H9 (cell line): ENCODE data around the gene SGTA. TPM values are rescaled to one million over a fixed set of nuclear protein-coding genes. Genes with fewer than 3 reads are reported as not detected.

Source experiments
- DNase-seq: peaks from one replicate; pipeline ENCODE4 v3.0.0-alpha.2; 2017
- H2AFZ ChIP-seq: one replicate; pipeline ENCODE4 v1.6.1; 2013; ENCODE audit warnings: mild to moderate bottlenecking, low read length, control low read depth, moderate library complexity
- H2AK5ac ChIP-seq: 2 replicates; pipeline ENCODE4 v1.6.1; 2013; ENCODE audit warnings: low read length, control low read depth, mixed read lengths; ENCODE audit not compliant: insufficient read length
- H2BK120ac ChIP-seq: one replicate; pipeline ENCODE4 v1.6.1; 2013; ENCODE audit warnings: low read depth, mild to moderate bottlenecking, low read length, control low read depth, inconsistent platforms; ENCODE audit not compliant: poor library complexity, severe bottlenecking
- H2BK12ac ChIP-seq: 2 replicates; pipeline ENCODE4 v1.6.1; 2013; ENCODE audit warnings: low read length, control low read depth, mixed read lengths, low read depth; ENCODE audit not compliant: insufficient read length
- H2BK15ac ChIP-seq: 2 replicates; pipeline ENCODE4 v1.6.1; 2013; ENCODE audit warnings: low read depth, low read length, control low read depth
- H2BK20ac ChIP-seq: one replicate; pipeline ENCODE4 v1.6.1; 2013; ENCODE audit warnings: low read depth, mild to moderate bottlenecking, low read length, control low read depth, inconsistent platforms; ENCODE audit not compliant: poor library complexity, severe bottlenecking
- H2BK5ac ChIP-seq: 2 replicates; pipeline ENCODE4 v1.6.1; 2013; ENCODE audit warnings: low read length, control low read depth, mixed read lengths; ENCODE audit not compliant: insufficient read length
- H3K14ac ChIP-seq: 2 replicates; pipeline ENCODE4 v1.6.1; 2013; ENCODE audit warnings: low read length, control low read depth; ENCODE audit not compliant: insufficient read depth
- H3K18ac ChIP-seq: 2 replicates; pipeline ENCODE4 v1.6.1; 2013; ENCODE audit warnings: low read depth, mild to moderate bottlenecking, mixed read lengths, low read length, control low read depth; ENCODE audit not compliant: insufficient read length
- H3K23ac ChIP-seq: 2 replicates; pipeline ENCODE4 v1.6.1; 2013; ENCODE audit warnings: low read length, control low read depth, mixed read lengths, low read depth; ENCODE audit not compliant: insufficient read length
- H3K23me2 ChIP-seq: 2 replicates; pipeline ENCODE4 v1.6.1; 2013; ENCODE audit warnings: low read depth, mild to moderate bottlenecking, mixed read lengths, low read length, control low read depth; ENCODE audit not compliant: insufficient read length, poor library complexity, severe bottlenecking
- H3K27ac ChIP-seq: 2 replicates; pipeline ENCODE4 v1.5.1; 2013; ENCODE audit warnings: low read length, control low read depth, mixed read lengths, low read depth; ENCODE audit not compliant: insufficient read length
- H3K27me3 ChIP-seq: 2 replicates; pipeline ENCODE4 v1.6.1; 2013; ENCODE audit warnings: low read length, control low read depth, inconsistent platforms; ENCODE audit not compliant: insufficient read depth
- H3K4ac ChIP-seq: 2 replicates; pipeline ENCODE4 v1.6.1; 2013; ENCODE audit warnings: low read depth, mild to moderate bottlenecking, control low read depth, inconsistent platforms, low read length, moderate library complexity
- H3K4me1 ChIP-seq: 2 replicates; pipeline ENCODE4 v1.6.1; 2013; ENCODE audit warnings: low read length, control low read depth, inconsistent platforms; ENCODE audit not compliant: insufficient read depth
- H3K4me2 ChIP-seq: 2 replicates; pipeline ENCODE4 v1.6.1; 2013; ENCODE audit warnings: low read length, control low read depth, mixed read lengths; ENCODE audit not compliant: insufficient read length, insufficient read depth
- H3K56ac ChIP-seq: 2 replicates; pipeline ENCODE4 v1.6.1; 2013; ENCODE audit warnings: low read depth, mild to moderate bottlenecking, mixed read lengths, low read length, control low read depth; ENCODE audit not compliant: insufficient read length
- H3K79me1 ChIP-seq: 2 replicates; pipeline ENCODE4 v1.6.1; 2013; ENCODE audit warnings: low read depth, mild to moderate bottlenecking, moderate library complexity, low read length, control low read depth, inconsistent platforms; ENCODE audit not compliant: insufficient read depth, poor library complexity, severe bottlenecking
- H3K79me2 ChIP-seq: 2 replicates; pipeline ENCODE4 v1.6.1; 2013; ENCODE audit warnings: low read length, control low read depth, inconsistent platforms; ENCODE audit not compliant: insufficient read depth
- H3K9ac ChIP-seq: 2 replicates; pipeline ENCODE4 v1.6.1; 2013; ENCODE audit warnings: low read length, control low read depth, mixed read lengths; ENCODE audit not compliant: insufficient read length; ENCODE audit errors: extremely low read depth
- H3K9me3 ChIP-seq: one replicate; pipeline ENCODE4 v1.6.1; 2013; ENCODE audit warnings: low read depth, low read length, inconsistent platforms; ENCODE audit not compliant: control insufficient read depth
- H3T11ph ChIP-seq: one replicate; pipeline ENCODE4 v1.6.1; 2013; ENCODE audit warnings: mild to moderate bottlenecking, low read length, control low read depth, inconsistent platforms
- H4K20me1 ChIP-seq: one replicate; pipeline ENCODE4 v1.6.1; 2013; ENCODE audit not compliant: control insufficient read depth, insufficient read length, insufficient read depth
- H4K5ac ChIP-seq: 2 replicates; pipeline ENCODE4 v1.6.1; 2013; ENCODE audit warnings: low read depth, mild to moderate bottlenecking, mixed read lengths, low read length, control low read depth; ENCODE audit not compliant: insufficient read length
- H4K8ac ChIP-seq: replicated peaks from 2 replicates; pipeline ENCODE4 v1.6.1; 2013; ENCODE audit warnings: low read length, control low read depth, mixed read lengths, low read depth; ENCODE audit not compliant: insufficient read length
- H4K91ac ChIP-seq: 2 replicates; pipeline ENCODE4 v1.6.1; 2013; ENCODE audit warnings: low read depth, mild to moderate bottlenecking, moderate library complexity, mixed read lengths, low read length, control low read depth; ENCODE audit not compliant: insufficient read length
- H3K27ac Mint-ChIP-seq, 3 experiments: 2 replicates in 2 of 3; 3 replicates in 1 of 3; pipeline ENCODE4 v1.8.0; 2020 to 2021; ENCODE audit warnings: mixed read lengths in 3 of 3, mild to moderate bottlenecking in 1 of 3, moderate library complexity in 1 of 3
- H3K27me3 Mint-ChIP-seq: 2 replicates; pipeline ENCODE4 v1.8.0; 2021; ENCODE audit warnings: low read depth, mild to moderate bottlenecking, moderate library complexity, mixed read lengths
- H3K36me3 Mint-ChIP-seq, 3 experiments: 2 replicates in 2 of 3; 3 replicates in 1 of 3; pipeline ENCODE4 v1.8.0; 2020 to 2021; ENCODE audit warnings: low read depth in 3 of 3, mixed read lengths in 3 of 3; ENCODE audit not compliant: insufficient read depth in 1 of 3
- H3K4me1 Mint-ChIP-seq, 2 experiments: 2 replicates each; pipeline ENCODE4 v1.8.0; 2020; ENCODE audit warnings: mixed read lengths in 2 of 2
- H3K4me3 Mint-ChIP-seq, 2 experiments: 2 replicates in 1 of 2; 3 replicates in 1 of 2; pipeline ENCODE4 v1.8.0; 2020 to 2021; ENCODE audit warnings: mild to moderate bottlenecking in 2 of 2, mixed read lengths in 2 of 2, moderate library complexity in 1 of 2
- H3K9me3 Mint-ChIP-seq, 2 experiments: 2 replicates in 1 of 2; 3 replicates in 1 of 2; pipeline ENCODE4 v1.8.0; 2020; ENCODE audit warnings: mild to moderate bottlenecking in 2 of 2, mixed read lengths in 2 of 2, moderate library complexity in 1 of 2
- CTCF ChIP-seq: fragments of 200-600 bp; sonication (generic); conservative IDR thresholded peaks from 3 replicates; pipeline ENCODE4 v1.8.0; 2021; ENCODE audit warnings: antibody characterized with exemption, mild to moderate bottlenecking
- WGBS: extraction: QIAGEN DNeasy Blood & Tissue Kit; methylation state at CpG from one replicate; pipeline ENCODE4 v1.1.7; 2013; ENCODE audit warnings: missing lambda C conversion rate, low lambda C conversion rate, mixed read lengths; ENCODE audit not compliant: insufficient read length; ENCODE audit errors: extremely low coverage; 5-methylcytosine and 5-hydroxymethylcytosine counted together
- total RNA-seq: library from RNA; stranded (reverse); gene quantifications from 2 replicates; pipeline ENCODE4 v1.2.1, GENCODE V29; 2021

Gene SGTA
- total RNA-seq, 1 experiment from 2014 or later = 102 TPM

GRCh38 chr19:2810141-2811091 lies 27.3 kb upstream of the SGTA start:
- Histone ChIP-seq H2BK12ac (no peak overlapping the region), H4K5ac (no peak overlapping the region), H4K8ac (no peak overlapping the region), H3K79me1 (no peaks in the 10 kb centered on the region), H2BK20ac (no peak overlapping the region), H3K79me2 (no peaks in the 10 kb centered on the region), H3K56ac (no peak overlapping the region), H4K91ac (no peak overlapping the region), H3K23me2 (no peaks in the 10 kb centered on the region), H2BK120ac (no peak overlapping the region), H3K27ac (no peak overlapping the region), H3K4me1 (no peaks in the 10 kb centered on the region), H3K9ac (no peak overlapping the region), H2BK15ac (no peak overlapping the region), H2AK5ac (no peak overlapping the region), H2AFZ (no peak overlapping the region), H3K14ac (no peak overlapping the region; the same call in 1 of the 2 replicates), H4K20me1 (no peaks in the 10 kb centered on the region), H2BK5ac (no peak overlapping the region), H3K4ac (no peak overlapping the region), H3K18ac (no peak overlapping the region), H3K9me3 (no peaks in the 10 kb centered on the region), H3K23ac (no peak overlapping the region), H3T11ph (no peak overlapping the region), H3K4me2 (no peak overlapping the region), H3K27me3 (no peaks in the 10 kb centered on the region)
- Mint-ChIP-seq H3K9me3 (no peaks in the 10 kb centered on the region), H3K4me1 (no peaks in the 10 kb centered on the region), H3K27me3 (no peaks in the 10 kb centered on the region; the same call in 1 of the 2 replicates), H3K36me3 (peaks cover 19 to 54% (median 38%) of the 10 kb centered on the region in 3 experiments), H3K4me3 (no peak overlapping the region), H3K27ac (no peak overlapping the region)
- no peak for DNase-seq
- TF ChIP-seq CTCF = no peak
- no CpG with 5 or more reads among the region's 58 CpGs for whole genome bisulfite sequencing
